HG03025 (cell line): ENCODE data around the gene BTBD16.

Source experiments
- ATAC-seq: cut with Tn5 transposase; IDR thresholded peaks from one replicate; pipeline ENCODE4 v1.9.1; 2021; ENCODE audit warnings: mild to moderate bottlenecking, moderate library complexity; ENCODE audit not compliant: unreplicated experiment, low FRiP score

BTBD16 gene

DNA sequence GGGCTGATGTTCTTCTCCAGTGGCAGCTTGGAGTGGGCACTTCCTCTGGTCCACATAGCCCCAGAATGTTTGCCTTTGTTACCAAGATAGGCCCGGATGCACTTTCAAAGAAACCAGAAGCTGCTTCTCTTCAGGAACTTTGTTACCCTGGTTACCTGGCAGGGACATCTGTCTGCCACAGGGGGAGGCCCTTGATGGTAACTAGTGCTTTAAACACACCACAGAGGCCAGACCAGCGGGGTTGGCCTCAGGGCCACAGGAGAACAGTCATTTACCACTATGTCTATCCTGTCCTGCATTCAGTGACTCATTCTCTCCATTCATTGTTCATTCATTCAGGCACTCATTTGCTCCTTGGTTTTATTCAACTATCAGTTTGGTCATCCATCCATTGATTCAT is 91.5 kb downstream of the BTBD16 start:
- no peak for ATAC-seq

- no peak for ATAC-seq
Observed at GRCh38 chr10:122363311-122363710, 92.2 kb downstream of the BTBD16 start.

GRCh38 chr10:122363722-122364463 is 92.8 kb downstream of the BTBD16 start:
- ATAC-seq = no peak

GRCh38 chr10:122368502-122369254 is 97.6 kb downstream of the BTBD16 start:
- no peak for ATAC-seq

DNA sequence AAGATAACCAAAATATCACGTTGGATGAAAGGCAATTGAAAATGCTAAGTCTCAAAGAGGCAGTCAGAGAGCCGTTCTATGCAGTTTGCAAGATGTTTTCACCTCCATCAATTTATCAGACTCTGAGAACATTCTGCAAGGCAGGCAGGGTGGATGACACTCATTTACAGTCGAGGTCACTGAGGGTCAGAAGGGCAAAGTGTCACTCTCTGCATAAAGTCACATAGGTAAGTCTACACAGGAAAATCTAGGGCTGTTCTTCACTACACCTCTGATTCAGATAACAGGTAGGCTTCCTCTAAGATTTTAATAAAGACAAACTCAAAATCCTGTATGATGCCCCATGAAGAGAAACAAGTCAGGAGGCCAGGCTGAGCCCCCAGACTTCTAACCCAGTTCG is 102.0 kb downstream of the BTBD16 start:
- ATAC-seq = no peak

DNA sequence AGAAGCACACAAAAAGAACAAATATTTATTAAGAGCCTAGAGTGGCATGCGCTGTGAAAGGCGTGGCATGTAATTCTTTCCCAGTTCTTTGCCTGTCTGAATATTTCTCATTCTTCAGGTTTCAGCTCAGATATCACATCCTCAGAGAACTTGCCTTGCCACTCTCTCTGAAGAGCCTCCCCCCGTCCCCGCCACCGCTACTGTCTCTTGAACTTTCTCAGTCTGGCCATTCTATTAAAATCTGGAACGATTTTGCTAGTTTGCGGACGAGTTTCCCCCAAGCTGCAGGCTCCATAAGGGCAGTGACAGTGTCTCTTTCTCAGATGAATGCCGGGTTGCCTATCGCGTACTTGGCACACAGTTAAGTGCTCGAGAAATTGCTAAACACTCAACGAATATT is 102.6 kb downstream of the BTBD16 start:
- no peak for ATAC-seq

DNA sequence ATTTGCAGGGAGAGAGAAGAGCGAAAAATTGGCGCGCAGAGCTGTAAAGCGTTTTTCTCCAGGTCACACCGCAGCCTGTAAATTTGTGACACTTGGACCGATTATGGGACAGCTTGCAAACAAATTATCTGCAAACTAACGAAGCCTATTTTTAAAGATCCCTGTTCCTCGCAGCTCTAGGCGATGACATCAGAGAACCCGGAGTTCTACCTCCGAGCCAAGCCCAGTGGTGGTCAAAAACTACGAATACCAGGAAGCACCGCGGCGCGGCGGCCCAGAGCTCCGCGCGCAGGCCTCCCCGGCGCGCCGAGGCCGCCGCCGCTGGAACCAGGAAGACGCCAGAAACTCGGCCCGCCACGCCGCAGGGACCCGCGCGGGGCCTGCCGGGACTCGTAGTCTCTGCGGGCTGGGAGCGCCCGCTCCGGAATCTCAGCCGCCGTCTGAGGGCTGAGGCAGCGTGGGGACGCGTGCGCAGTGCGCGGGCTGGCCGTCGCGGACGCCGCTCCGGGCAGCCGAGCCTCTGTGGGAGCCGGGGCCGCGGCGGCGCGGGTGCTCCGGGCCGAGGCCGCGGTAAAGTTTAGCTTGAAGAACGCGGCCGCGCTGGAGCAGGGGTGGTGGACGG is 103.3 kb downstream of the BTBD16 start, which contains the start of gene PLEKHA1:
Gene PLEKHA1 (plus strand): TSS at position 472 of the 622 bp plus-strand sequence. CDS start 18,493 bp downstream, outside the sequence.
- peak; percentile 75 for ATAC-seq

- ATAC-seq = peak; percentile 52
Observed at GRCh38 chr10:122374859-122375678, 104.0 kb downstream of the BTBD16 start.

DNA sequence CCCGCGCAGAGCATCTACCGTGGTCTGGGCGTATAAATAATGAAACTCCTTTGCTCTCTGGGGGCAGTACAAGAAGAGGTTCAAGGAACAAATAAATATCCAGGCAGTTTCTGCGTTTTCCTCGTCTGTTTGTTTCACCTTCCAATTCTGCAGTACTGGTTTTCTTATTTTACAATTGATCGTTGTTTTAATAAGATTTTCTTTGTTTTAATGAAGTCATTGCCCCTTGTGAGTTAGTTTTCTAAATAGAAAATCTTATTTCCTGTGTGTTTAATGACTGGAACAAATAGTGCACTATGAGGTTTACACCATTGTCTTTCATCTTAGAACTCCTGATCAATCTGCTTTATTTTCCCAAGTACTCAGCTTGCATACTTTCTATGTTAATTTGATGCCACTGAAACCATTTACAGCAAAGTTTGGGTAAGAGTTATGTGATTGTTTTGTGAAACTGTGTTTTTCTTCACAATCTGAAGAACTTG is 104.6 kb downstream of the BTBD16 start:
- ATAC-seq = no peak

- ATAC-seq = no peak
Observed at GRCh38 chr10:122376364-122376961, 105.4 kb downstream of the BTBD16 start.

- no peak for ATAC-seq
Observed at GRCh38 chr10:122379041-122379440, 107.9 kb downstream of the BTBD16 start.

DNA sequence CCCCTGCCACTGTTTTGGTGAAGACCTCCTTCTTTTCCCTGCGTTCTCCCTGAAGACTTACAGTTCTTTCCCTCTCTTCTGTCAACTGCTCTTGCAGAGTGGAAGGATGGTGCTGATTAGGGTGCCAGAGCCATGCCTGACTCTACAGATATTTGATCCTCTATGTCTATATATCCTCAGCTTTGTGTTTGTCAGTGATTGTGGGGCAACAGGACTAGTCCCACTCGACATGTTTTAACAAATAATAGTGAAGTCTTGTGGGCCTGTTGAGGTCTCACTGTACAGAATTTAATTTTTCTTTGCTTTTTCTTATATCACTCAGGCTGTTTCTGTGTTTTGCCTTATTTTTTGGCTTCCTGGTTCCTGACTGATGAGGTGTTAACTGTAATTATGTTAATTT is 108.4 kb downstream of the BTBD16 start:
- no peak for ATAC-seq

DNA sequence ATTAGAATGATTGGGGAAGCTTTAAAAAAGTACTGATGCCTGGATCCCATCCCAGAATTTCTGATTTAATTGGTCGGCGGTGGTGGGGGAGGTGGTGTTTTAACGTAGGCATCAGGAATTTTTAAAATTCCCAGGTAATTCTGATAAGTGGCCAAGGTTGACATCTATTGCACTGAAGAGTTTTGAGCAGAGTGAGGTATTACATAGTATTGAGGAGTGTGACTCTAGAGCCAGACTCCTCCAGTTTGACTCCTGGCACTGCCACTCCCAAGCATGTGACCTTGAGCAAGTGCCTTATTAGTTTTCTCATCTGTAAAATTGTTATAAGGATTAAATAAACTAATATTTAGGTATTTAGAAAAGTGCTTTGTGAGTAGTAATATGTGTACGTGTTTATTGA is 109.6 kb downstream of the BTBD16 start:
- no peak for ATAC-seq

DNA sequence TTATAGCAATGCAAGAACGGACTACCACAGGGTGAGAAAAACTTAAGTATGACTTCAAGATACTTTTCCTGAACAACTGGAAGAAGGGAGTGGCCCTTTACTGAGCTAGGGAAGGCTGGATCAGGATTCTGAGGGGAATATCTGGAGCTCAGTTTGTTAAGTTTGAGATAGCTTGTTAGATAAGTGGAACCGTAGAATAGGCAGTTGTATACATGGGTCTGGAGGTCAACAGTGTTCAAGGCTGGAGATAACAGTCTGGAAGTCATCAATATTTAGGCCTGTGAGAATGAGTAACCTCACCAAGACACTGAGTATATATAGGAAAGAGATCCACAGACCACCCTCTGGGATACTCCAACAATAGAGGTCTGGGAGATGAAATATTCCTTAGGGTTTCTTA is 110.6 kb downstream of the BTBD16 start:
- no peak for ATAC-seq

- ATAC-seq = no peak
Observed at GRCh38 chr10:122386514-122386913, 115.4 kb downstream of the BTBD16 start.

DNA sequence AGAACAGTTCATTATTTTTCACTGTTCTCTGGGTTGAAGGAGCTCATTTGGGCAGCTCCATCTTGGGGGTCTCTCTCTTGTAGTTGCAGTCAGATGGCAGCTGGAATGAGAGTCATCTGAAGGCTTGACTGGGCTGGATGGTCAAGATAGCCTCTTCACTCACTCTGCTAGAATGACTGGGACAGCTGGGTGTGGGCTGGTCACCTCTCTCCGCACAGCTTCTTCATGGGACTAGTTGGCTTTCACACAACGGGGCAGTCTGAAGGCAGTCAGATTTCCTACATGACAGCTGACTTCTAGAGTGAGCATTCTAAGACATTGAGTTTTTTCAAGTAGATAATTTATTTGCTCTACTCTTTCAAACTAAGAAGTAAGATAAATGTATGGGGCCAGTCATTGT is 116.5 kb downstream of the BTBD16 start:
- ATAC-seq = no peak
